ENCODE results near the gene OXCT2.

DNA sequence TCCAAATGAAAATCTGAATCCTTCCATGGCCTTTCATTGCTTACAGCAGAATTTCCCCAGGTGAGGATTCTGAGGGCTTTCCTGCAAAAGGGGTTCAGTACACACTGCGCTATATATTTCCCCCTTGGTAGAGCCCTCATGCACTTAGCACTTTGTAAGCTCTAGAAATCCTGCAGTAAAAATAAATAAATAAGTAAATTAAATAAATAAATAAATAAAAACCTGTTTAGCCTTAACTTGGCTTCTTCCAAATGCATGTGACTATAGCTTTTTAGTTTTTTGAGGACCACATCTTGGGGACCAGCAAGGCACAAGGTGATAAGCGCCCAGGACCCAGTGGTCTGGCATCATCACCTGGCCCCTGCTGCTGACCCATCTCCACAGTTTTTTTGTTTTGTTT is 20.7 kb upstream of the OXCT2 start:
- TF ChIP-seq, protein P1, sequence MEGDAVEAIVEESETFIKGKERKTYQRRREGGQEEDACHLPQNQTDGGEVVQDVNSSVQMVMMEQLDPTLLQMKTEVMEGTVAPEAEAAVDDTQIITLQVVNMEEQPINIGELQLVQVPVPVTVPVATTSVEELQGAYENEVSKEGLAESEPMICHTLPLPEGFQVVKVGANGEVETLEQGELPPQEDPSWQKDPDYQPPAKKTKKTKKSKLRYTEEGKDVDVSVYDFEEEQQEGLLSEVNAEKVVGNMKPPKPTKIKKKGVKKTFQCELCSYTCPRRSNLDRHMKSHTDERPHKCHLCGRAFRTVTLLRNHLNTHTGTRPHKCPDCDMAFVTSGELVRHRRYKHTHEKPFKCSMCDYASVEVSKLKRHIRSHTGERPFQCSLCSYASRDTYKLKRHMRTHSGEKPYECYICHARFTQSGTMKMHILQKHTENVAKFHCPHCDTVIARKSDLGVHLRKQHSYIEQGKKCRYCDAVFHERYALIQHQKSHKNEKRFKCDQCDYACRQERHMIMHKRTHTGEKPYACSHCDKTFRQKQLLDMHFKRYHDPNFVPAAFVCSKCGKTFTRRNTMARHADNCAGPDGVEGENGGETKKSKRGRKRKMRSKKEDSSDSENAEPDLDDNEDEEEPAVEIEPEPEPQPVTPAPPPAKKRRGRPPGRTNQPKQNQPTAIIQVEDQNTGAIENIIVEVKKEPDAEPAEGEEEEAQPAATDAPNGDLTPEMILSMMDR (IDR thresholded peaks at IDR 0.05; ENCODE audit: low read depth, low read length, missing input control) = no peak
- TF ChIP-seq FOXA1 (IDR thresholded peaks at IDR 0.05) = no peak
- no peak for TF ChIP-seq HNF4G (IDR thresholded peaks at IDR 0.05)
- TF ChIP-seq JUND (IDR thresholded peaks at IDR 0.05) = no peak
- TF ChIP-seq NR2F2 (IDR thresholded peaks at IDR 0.05) = no peak
- TF ChIP-seq YY1 (IDR thresholded peaks at IDR 0.05) = no peak
- no peak for TF ChIP-seq SP1 (IDR thresholded peaks at IDR 0.05)
- TF ChIP-seq, protein P2, sequence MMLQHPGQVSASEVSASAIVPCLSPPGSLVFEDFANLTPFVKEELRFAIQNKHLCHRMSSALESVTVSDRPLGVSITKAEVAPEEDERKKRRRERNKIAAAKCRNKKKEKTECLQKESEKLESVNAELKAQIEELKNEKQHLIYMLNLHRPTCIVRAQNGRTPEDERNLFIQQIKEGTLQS (IDR thresholded peaks at IDR 0.05) = no peak
- TF ChIP-seq TAF1 (conservative IDR thresholded peaks at IDR 0.05) = no peak
